ENCODE data around the gene GAGE12D.
"Not testable (repeated sequence)": the region's sequence is repeated elsewhere in the genome, so short reads cannot be mapped to it uniquely, and the experiment has no call there.

GAGE12D gene, protein sequence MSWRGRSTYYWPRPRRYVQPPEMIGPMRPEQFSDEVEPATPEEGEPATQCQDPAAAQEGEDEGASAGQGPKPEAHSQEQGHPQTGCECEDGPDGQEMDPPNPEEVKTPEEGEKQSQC

DNA sequence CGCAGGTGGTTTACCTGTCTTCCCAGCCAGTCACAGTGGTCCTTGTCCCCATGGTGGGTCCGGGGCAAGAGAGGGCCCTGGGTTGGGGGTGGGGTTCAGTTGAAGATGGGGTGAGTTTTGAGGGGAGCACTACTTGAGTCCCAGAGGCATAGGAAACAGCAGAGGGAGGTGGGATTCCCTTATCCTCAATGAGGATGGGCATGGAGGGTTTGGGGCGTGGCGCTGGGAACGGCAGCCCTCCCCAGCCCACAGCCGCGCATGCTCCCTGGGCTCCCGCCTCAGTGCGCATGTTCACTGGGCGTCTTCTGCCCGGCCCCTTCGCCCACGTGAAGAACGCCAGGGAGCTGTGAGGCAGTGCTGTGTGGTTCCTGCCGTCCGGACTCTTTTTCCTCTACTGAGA is at the start of gene GAGE12D:
Gene GAGE12D (plus strand): TSS at position 301 of the 400 bp plus-strand sequence. CDS start 1,155 bp downstream, outside the sequence.
- DNase-seq = not testable (repeated sequence)

DNA sequence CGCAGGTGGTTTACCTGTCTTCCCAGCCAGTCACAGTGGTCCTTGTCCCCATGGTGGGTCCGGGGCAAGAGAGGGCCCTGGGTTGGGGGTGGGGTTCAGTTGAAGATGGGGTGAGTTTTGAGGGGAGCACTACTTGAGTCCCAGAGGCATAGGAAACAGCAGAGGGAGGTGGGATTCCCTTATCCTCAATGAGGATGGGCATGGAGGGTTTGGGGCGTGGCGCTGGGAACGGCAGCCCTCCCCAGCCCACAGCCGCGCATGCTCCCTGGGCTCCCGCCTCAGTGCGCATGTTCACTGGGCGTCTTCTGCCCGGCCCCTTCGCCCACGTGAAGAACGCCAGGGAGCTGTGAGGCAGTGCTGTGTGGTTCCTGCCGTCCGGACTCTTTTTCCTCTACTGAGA is 9.7 kb upstream of the GAGE12D start, which contains the start of gene GAGE12C:
Gene GAGE12C (plus strand): TSS at position 301 of the 400 bp plus-strand sequence. CDS start 1,155 bp downstream, outside the sequence.
- DNase-seq = not testable (repeated sequence)

DNA sequence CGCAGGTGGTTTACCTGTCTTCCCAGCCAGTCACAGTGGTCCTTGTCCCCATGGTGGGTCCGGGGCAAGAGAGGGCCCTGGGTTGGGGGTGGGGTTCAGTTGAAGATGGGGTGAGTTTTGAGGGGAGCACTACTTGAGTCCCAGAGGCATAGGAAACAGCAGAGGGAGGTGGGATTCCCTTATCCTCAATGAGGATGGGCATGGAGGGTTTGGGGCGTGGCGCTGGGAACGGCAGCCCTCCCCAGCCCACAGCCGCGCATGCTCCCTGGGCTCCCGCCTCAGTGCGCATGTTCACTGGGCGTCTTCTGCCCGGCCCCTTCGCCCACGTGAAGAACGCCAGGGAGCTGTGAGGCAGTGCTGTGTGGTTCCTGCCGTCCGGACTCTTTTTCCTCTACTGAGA is 9.5 kb downstream of the GAGE12D start, which contains the start of gene GAGE12E:
Gene GAGE12E (plus strand): TSS at position 301 of the 400 bp plus-strand sequence. CDS start 1,155 bp downstream, outside the sequence.
- DNase-seq = not testable (repeated sequence)

DNA sequence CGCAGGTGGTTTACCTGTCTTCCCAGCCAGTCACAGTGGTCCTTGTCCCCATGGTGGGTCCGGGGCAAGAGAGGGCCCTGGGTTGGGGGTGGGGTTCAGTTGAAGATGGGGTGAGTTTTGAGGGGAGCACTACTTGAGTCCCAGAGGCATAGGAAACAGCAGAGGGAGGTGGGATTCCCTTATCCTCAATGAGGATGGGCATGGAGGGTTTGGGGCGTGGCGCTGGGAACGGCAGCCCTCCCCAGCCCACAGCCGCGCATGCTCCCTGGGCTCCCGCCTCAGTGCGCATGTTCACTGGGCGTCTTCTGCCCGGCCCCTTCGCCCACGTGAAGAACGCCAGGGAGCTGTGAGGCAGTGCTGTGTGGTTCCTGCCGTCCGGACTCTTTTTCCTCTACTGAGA is 19.0 kb downstream of the GAGE12D start, which contains the start of gene GAGE12F:
Gene GAGE12F (plus strand): TSS at position 301 of the 400 bp plus-strand sequence. CDS start 1,155 bp downstream, outside the sequence.
- not testable (repeated sequence) for DNase-seq

DNA sequence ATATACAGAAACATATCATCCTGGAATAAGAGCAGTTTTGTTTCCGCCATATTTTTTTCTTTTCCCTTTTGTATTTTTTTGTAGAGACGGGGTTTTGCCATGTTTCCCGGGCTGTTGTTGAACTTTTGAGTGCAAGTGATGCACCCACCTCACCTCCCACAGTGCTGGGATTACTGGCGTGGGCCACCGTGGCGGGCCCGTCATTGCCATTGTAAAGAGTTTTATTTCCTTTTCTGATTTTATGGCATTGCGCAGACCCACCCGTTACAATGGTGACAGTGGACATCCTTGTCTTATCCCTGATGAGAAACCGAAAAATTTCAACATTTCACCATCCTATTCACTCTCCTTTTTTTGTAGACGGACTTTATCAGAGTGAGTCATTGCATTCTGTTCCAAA is 27.2 kb downstream of the GAGE12D start:
- not testable (repeated sequence) for DNase-seq

DNA sequence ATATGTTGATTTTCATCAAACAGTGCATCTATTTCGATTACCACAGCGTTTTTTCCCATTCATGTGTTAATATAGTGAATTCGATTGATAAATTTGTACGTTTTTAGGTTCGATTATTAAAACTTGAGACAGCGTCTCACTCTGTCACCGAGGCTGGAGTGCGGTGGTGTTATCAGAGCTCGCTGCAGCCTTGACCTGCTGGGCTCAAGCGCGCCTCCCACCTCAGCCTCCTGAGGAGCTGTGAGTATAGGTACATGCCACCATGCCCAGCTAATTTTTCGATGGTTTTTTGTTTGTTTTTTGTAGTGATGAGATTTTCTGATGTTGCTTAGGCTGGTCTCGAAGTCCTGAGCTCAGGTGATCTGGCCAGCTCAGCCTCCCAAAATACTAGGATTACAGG is 27.6 kb downstream of the GAGE12D start:
- DNase-seq = not testable (repeated sequence)

DNA sequence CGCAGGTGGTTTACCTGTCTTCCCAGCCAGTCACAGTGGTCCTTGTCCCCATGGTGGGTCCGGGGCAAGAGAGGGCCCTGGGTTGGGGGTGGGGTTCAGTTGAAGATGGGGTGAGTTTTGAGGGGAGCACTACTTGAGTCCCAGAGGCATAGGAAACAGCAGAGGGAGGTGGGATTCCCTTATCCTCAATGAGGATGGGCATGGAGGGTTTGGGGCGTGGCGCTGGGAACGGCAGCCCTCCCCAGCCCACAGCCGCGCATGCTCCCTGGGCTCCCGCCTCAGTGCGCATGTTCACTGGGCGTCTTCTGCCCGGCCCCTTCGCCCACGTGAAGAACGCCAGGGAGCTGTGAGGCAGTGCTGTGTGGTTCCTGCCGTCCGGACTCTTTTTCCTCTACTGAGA is 28.6 kb downstream of the GAGE12D start, which contains the start of gene GAGE12G:
Gene GAGE12G (plus strand): TSS at position 301 of the 400 bp plus-strand sequence. CDS start 1,155 bp downstream, outside the sequence.
- DNase-seq = not testable (repeated sequence)

DNA sequence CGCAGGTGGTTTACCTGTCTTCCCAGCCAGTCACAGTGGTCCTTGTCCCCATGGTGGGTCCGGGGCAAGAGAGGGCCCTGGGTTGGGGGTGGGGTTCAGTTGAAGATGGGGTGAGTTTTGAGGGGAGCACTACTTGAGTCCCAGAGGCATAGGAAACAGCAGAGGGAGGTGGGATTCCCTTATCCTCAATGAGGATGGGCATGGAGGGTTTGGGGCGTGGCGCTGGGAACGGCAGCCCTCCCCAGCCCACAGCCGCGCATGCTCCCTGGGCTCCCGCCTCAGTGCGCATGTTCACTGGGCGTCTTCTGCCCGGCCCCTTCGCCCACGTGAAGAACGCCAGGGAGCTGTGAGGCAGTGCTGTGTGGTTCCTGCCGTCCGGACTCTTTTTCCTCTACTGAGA is 38.1 kb downstream of the GAGE12D start, which contains the start of gene GAGE12H:
Gene GAGE12H (plus strand): TSS at position 301 of the 400 bp plus-strand sequence. CDS start 1,155 bp downstream, outside the sequence.
- not testable (repeated sequence) for DNase-seq

DNA sequence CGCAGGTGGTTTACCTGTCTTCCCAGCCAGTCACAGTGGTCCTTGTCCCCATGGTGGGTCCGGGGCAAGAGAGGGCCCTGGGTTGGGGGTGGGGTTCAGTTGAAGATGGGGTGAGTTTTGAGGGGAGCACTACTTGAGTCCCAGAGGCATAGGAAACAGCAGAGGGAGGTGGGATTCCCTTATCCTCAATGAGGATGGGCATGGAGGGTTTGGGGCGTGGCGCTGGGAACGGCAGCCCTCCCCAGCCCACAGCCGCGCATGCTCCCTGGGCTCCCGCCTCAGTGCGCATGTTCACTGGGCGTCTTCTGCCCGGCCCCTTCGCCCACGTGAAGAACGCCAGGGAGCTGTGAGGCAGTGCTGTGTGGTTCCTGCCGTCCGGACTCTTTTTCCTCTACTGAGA is 47.7 kb downstream of the GAGE12D start, which contains the start of gene GAGE2A:
Gene GAGE2A (plus strand): TSS at position 301 of the 400 bp plus-strand sequence. CDS start 1,155 bp downstream, outside the sequence.
- DNase-seq = not testable (repeated sequence)

DNA sequence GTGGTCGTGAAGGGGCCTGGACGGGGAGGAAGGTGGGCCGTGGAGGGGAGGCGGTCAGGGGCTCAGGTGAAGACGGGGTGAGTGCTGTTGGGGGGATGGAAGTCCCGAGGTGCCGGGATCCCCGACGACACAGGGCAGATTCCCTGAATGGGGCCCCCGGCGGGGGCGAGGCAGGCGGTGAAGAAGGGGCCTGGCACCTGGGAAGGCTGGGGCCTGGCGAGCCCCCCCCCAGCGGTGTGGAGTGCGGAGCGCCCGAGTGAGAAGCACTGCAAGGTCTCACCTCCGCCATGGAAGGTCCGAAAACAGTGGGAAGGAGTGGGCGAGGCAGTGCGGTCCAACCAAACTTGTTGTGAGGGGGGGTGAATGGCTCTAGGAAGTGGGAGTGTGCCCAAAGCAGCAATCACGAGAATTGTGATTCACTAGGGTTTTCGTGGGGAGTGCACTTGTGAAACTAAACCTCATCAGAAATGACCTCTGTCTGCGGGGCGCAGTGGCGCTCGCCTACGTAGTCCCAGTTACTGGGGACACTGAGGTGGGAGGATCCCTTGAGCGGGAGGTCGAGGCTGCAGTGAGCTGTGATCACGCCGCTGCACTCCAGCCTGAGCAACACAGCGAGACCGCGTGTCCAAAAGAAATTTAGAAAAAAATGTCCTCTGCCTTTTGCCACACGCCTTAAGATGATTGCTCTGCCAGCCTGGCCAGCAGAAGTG is 48.4 kb downstream of the GAGE12D start:
- not testable (repeated sequence) for DNase-seq

DNA sequence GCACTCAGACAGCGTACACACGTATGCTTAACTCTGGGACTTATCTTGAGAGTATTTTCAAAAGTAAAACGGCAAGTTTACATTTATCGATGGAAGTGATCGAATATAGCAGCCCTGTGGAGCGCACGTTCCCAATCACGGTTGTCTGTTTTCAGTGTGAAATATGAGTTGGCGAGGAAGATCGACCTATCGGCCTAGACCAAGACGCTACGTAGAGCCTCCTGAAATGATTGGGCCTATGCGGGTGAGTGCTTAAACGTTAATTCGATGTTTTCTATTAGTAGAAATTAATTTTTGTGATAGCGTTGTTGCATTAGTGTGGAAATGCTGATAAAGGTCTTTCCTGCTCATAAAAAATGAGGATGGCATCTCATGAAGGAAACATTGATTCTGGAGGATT is 49.0 kb downstream of the GAGE12D start:
- DNase-seq = not testable (repeated sequence)

Measured in SHP77 treated with DMSO at 0.1 percent for 48 hours (cell line).